ENCODE data around the gene CTAGE4. TPM values are rescaled to one million over a fixed set of nuclear protein-coding genes. Genes with fewer than 3 reads are reported as not detected.

The CTAGE4 gene
- total and polyA plus RNA-seq, 4 experiments from 2014 or later, result 0.08 to 5.4 (median 5.0) TPM; not detected in 1

Other genes with a start within 250 kb of the CTAGE4 start
- not detected for gene OR2F2, start 248.2 kb upstream of the CTAGE4 start, total RNA-seq
- gene OR2F2, start 248.2 kb upstream of the CTAGE4 start, polyA plus RNA-seq, result not detected
- gene OR2F1, start 228.6 kb upstream of the CTAGE4 start, total RNA-seq, result not detected
- not detected for gene OR2F1, start 228.6 kb upstream of the CTAGE4 start, polyA plus RNA-seq
- not detected for gene OR6B1, start 183.1 kb upstream of the CTAGE4 start, total RNA-seq
- not detected for gene OR6B1, start 183.1 kb upstream of the CTAGE4 start, polyA plus RNA-seq
- gene OR2A5, start 134.5 kb upstream of the CTAGE4 start, total RNA-seq, result not detected
- gene OR2A5, start 134.5 kb upstream of the CTAGE4 start, polyA plus RNA-seq, result not detected
- gene OR2A25, start 113.7 kb upstream of the CTAGE4 start, total RNA-seq, result not detected
- gene OR2A25, start 113.7 kb upstream of the CTAGE4 start, polyA plus RNA-seq, result not detected
- not detected for gene OR2A12, start 97.2 kb upstream of the CTAGE4 start, total RNA-seq
- not detected for gene OR2A12, start 97.2 kb upstream of the CTAGE4 start, polyA plus RNA-seq
- gene OR2A2, start 73.9 kb upstream of the CTAGE4 start, total RNA-seq, result not detected
- not detected for gene OR2A2, start 73.9 kb upstream of the CTAGE4 start, polyA plus RNA-seq
- gene OR2A14, start 60.3 kb upstream of the CTAGE4 start, total RNA-seq, result not detected
- not detected for gene OR2A14, start 60.3 kb upstream of the CTAGE4 start, polyA plus RNA-seq
- gene ARHGEF35, start 12.4 kb downstream of the CTAGE4 start, total RNA-seq, result 1 to 10 TPM; 4.8 to 5.2 TPM
- gene ARHGEF35, start 12.4 kb downstream of the CTAGE4 start, polyA plus RNA-seq, result 1 to 10 TPM; 2.0 to 2.8 TPM
- not detected for gene OR2A42, start 56.1 kb downstream of the CTAGE4 start, total RNA-seq
- not detected for gene OR2A42, start 56.1 kb downstream of the CTAGE4 start, polyA plus RNA-seq
- 1 to 10 TPM; 3.9 to 4.0 TPM for gene OR2A7, start 81.3 kb downstream of the CTAGE4 start, total RNA-seq
- under 1 TPM in 1 of 2 donors, not detected in 1; 0.76 TPM for gene OR2A7, start 81.3 kb downstream of the CTAGE4 start, polyA plus RNA-seq
- gene CTAGE8, start 85.8 kb downstream of the CTAGE4 start, total RNA-seq, result under 1 TPM in 1 of 2 experiments, not detected in 1; 0.36 TPM
- under 1 TPM; 0.39 to 0.45 TPM for gene CTAGE8, start 85.8 kb downstream of the CTAGE4 start, polyA plus RNA-seq
- gene OR2A1, start 129.0 kb downstream of the CTAGE4 start, total RNA-seq, result not detected
- under 1 TPM in 1 of 2 donors, not detected in 1; 0.59 TPM for gene OR2A1, start 129.0 kb downstream of the CTAGE4 start, polyA plus RNA-seq
- 10 to 100 TPM in 1 of 2 experiments, 1 to 10 TPM in 1; 9.0 to 12.0 TPM for gene ARHGEF5, start 171.9 kb downstream of the CTAGE4 start, total RNA-seq
- gene ARHGEF5, start 171.9 kb downstream of the CTAGE4 start, polyA plus RNA-seq, result 1 to 10 TPM in 1 of 2 donors, not detected in 1; 3.9 TPM
- not detected for gene NOBOX, start 220.2 kb downstream of the CTAGE4 start, total RNA-seq
- gene NOBOX, start 220.2 kb downstream of the CTAGE4 start, polyA plus RNA-seq, result not detected